C4-2B (cell line): ENCODE data around the gene FAM133A.

Experiments used
- CTCF ChIP-seq: fragments of 450-650 bp; conservative IDR thresholded peaks from 2 replicates; pipeline ENCODE4 v1.5.1; 2017; ENCODE audit warnings: mild to moderate bottlenecking
- ZFX ChIP-seq: fragments of 450-650 bp; IDR thresholded peaks from 2 replicates; pipeline ENCODE4 v1.6.1; 2017

DNA sequence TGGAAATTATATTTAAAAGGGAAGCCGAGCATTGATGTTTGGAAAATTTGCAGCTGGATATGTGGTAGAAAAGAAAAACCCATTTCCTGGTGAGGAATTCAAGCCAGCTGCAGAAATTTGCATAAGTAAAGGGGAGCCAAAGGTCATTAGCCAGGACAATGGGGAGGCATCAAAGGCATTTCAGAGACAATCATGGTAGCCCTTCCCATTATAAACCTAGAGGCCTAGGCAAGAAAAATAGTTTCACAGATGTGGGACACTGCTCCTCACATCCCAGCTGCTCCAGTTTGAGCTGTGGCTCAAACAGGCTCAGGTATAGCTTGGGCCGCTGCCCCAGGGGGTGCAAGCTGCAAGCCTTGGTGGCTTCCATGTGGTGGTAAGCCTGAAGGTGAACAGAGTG is 36.4 kb upstream of the FAM133A start:
- TF ChIP-seq CTCF (no peak), ZFX (no peak)
